Fibroblast of villous mesenchyme (primary cell): Measurements from ENCODE around the gene PDXK. TPM values are rescaled to one million over a fixed set of nuclear protein-coding genes. Genes with fewer than 3 reads are reported as not detected.

Source experiments
- DNase-seq: peaks from one replicate; pipeline ENCODE4 v3.0.0-alpha.2; 2010; ENCODE audit warnings: low read depth
- H3K4me3 ChIP-seq: 2 replicates; pipeline ENCODE4 v1.5.1; 2011; ENCODE audit warnings: low read depth, mild to moderate bottlenecking, low read length
- CTCF ChIP-seq: IDR thresholded peaks from 2 replicates; pipeline ENCODE4 v1.5.1; 2012; ENCODE audit warnings: low read depth, mild to moderate bottlenecking, low read length; ENCODE audit not compliant: insufficient read depth
- total RNA-seq: library from RNA; depleted of rRNA; stranded (reverse); fragments of >200 nt; gene quantifications from 2 replicates; pipeline ENCODE4 v1.2.3, GENCODE V29; 2012

Gene PDXK
- total RNA-seq, 1 donor = 88.1 TPM

GRCh38 chr21:43684424-43684823, 34.5 kb upstream of the PDXK start:
- no peak overlapping the region for H3K4me3 ChIP-seq
- TF ChIP-seq CTCF = no peak
- DNase-seq = no peak

GRCh38 chr21:43686811-43687565, 31.9 kb upstream of the PDXK start:
- no peak for TF ChIP-seq CTCF
- DNase-seq = no peak
- H3K4me3 ChIP-seq = no peak overlapping the region

GRCh38 chr21:43687566-43688399, 31.1 kb upstream of the PDXK start:
- H3K4me3 ChIP-seq = no peak overlapping the region
- TF ChIP-seq CTCF = no peak
- DNase-seq = no peak

- DNase-seq = no peak
- no peak for TF ChIP-seq CTCF
- H3K4me3 ChIP-seq = no peak overlapping the region
Measured at GRCh38 chr21:43688906-43689305, 30.0 kb upstream of the PDXK start.

- H3K4me3 ChIP-seq = no peak overlapping the region
- DNase-seq = no peak
Measured at GRCh38 chr21:43689556-43690337, 29.2 kb upstream of the PDXK start.

More at GRCh38 chr21:43689556-43690337, 29.2 kb upstream of the PDXK start:
- no peak for TF ChIP-seq CTCF
